IMR-90 (cell line): ENCODE results near the gene MAP2K5. TPM values are rescaled to one million over a fixed set of nuclear protein-coding genes. Genes with fewer than 3 reads are reported as not detected.

Source experiments
- ATAC-seq: fragments of 200-7000 bp; cut with Tn5 transposase; 2 replicates; pipeline ENCODE4 v1.9.1; 2020; ENCODE audit warnings: low read depth, mild to moderate bottlenecking, moderate library complexity
- BruUV-seq: library from RNA; stranded (reverse); fragments of 400-500 nt; replicated peaks from 2 replicates; lab custom pipeline; 2021; lab: Mats Ljungman, UMichigan
- CTCF ChIA-PET: fragments of 300-600 bp; formaldehyde crosslinking; extraction: SDS; loops from one replicate; lab custom pipeline; 2021; ENCODE audit warnings: antibody characterized with exemption; lab: Yijun Ruan, JAX
- POLR2A ChIA-PET: fragments of 300-600 bp; sonication (Branson Sonifier 250); formaldehyde crosslinking; loops from one replicate; lab custom pipeline; 2022; ENCODE audit warnings: antibody characterized with exemption; ENCODE audit not compliant: unreplicated experiment; lab: Charles Lee
- DNase-seq: peaks from one replicate; pipeline ENCODE4 v3.0.0; 2013
- H2AFZ ChIP-seq: replicated peaks from 2 replicates; pipeline ENCODE3; 2013; ENCODE audit warnings: low read length, mild to moderate bottlenecking; ENCODE audit not compliant: poor library complexity
- H2AK5ac ChIP-seq: 2 replicates; pipeline ENCODE4 v1.6.1; 2013; ENCODE audit warnings: low read depth, low read length, inconsistent platforms
- H2AK9ac ChIP-seq: replicated peaks from 2 replicates; pipeline ENCODE3; 2013; ENCODE audit warnings: mild to moderate bottlenecking, low read depth, low read length, moderate library complexity; ENCODE audit not compliant: poor library complexity
- H2BK120ac ChIP-seq: 2 replicates; pipeline ENCODE4 v1.6.1; 2013; ENCODE audit warnings: low read depth, low read length, inconsistent platforms
- H2BK15ac ChIP-seq: 3 replicates; pipeline ENCODE4 v1.6.1; 2013; ENCODE audit warnings: low read depth, low read length, inconsistent platforms
- H2BK20ac ChIP-seq: 2 replicates; pipeline ENCODE4 v1.6.1; 2013; ENCODE audit warnings: low read depth, mild to moderate bottlenecking, inconsistent platforms, low read length, moderate library complexity
- H2BK5ac ChIP-seq: 2 replicates; pipeline ENCODE4 v1.6.1; 2013; ENCODE audit warnings: mild to moderate bottlenecking, low read depth, low read length, inconsistent platforms; ENCODE audit not compliant: poor library complexity, severe bottlenecking
- H3K14ac ChIP-seq: replicated peaks from 2 replicates; pipeline ENCODE4 v1.6.1; 2013; ENCODE audit warnings: low read depth, low read length, inconsistent platforms
- H3K18ac ChIP-seq: 2 replicates; pipeline ENCODE4 v1.6.1; 2013; ENCODE audit warnings: low read depth, low read length, control low read depth
- H3K23ac ChIP-seq: 2 replicates; pipeline ENCODE4 v1.6.1; 2013; ENCODE audit warnings: low read depth, low read length, inconsistent platforms
- H3K27ac ChIP-seq: 2 replicates; pipeline ENCODE4 v1.5.1; 2013; ENCODE audit warnings: mild to moderate bottlenecking, control low read depth, low read length; ENCODE audit not compliant: insufficient read depth
- H3K27me3 ChIP-seq: 2 replicates; pipeline ENCODE4 v1.6.1; 2013; ENCODE audit warnings: low read length; ENCODE audit not compliant: control insufficient read depth, insufficient read depth
- H3K36me3 ChIP-seq: 2 replicates; pipeline ENCODE4 v1.6.1; 2013; ENCODE audit warnings: low read length, mixed read lengths; ENCODE audit not compliant: control insufficient read depth, insufficient read depth
- H3K4ac ChIP-seq: 2 replicates; pipeline ENCODE4 v1.6.1; 2013; ENCODE audit warnings: low read depth, low read length, inconsistent platforms
- H3K4me1 ChIP-seq: 2 replicates; pipeline ENCODE4 v1.6.1; 2013; ENCODE audit warnings: low read length, mixed read lengths; ENCODE audit not compliant: control insufficient read depth, insufficient read depth
- H3K4me2 ChIP-seq: 2 replicates; pipeline ENCODE4 v1.6.1; 2013; ENCODE audit warnings: low read depth, mild to moderate bottlenecking, control low read depth, low read length, moderate library complexity
- H3K4me3 ChIP-seq: 2 replicates; pipeline ENCODE4 v1.5.1; 2013; ENCODE audit warnings: low read depth, mild to moderate bottlenecking, control low read depth, low read length, moderate library complexity; ENCODE audit not compliant: insufficient read depth
- H3K56ac ChIP-seq: 2 replicates; pipeline ENCODE4 v1.6.1; 2013; ENCODE audit warnings: low read length, inconsistent platforms; ENCODE audit not compliant: insufficient read depth; ENCODE audit errors: extremely low read depth
- H3K79me1 ChIP-seq, 2 experiments: 2 replicates each; pipeline ENCODE4 v1.6.1; 2013; ENCODE audit warnings: low read length in 2 of 2, inconsistent platforms in 1 of 2, low read depth in 1 of 2
- H3K9ac ChIP-seq: 2 replicates; pipeline ENCODE4 v1.6.1; 2013; ENCODE audit warnings: low read depth, low read length, control low read depth
- H3K9me1 ChIP-seq: 2 replicates; pipeline ENCODE4 v1.6.1; 2013; ENCODE audit warnings: low read length, inconsistent platforms; ENCODE audit not compliant: insufficient read depth
- H3K9me3 ChIP-seq: 2 replicates; pipeline ENCODE4 v1.6.1; 2013; ENCODE audit warnings: low read length; ENCODE audit not compliant: control insufficient read depth, insufficient read depth
- H4K20me1 ChIP-seq: 2 replicates; pipeline ENCODE4 v1.6.1; 2013; ENCODE audit warnings: low read length, inconsistent platforms; ENCODE audit not compliant: insufficient read depth
- H4K5ac ChIP-seq: 2 replicates; pipeline ENCODE4 v1.6.1; 2013; ENCODE audit warnings: mild to moderate bottlenecking, low read depth, low read length, control low read depth
- H4K8ac ChIP-seq, 2 experiments: 2 replicates each; pipeline ENCODE4 v1.6.1; 2013; ENCODE audit warnings: low read depth in 2 of 2, low read length in 2 of 2, control low read depth in 1 of 2, inconsistent platforms in 1 of 2
- H4K91ac ChIP-seq: 2 replicates; pipeline ENCODE4 v1.6.1; 2013; ENCODE audit warnings: low read depth, low read length, inconsistent platforms; ENCODE audit not compliant: insufficient read depth
- BHLHE40 ChIP-seq: fragments of 150-350 bp; IDR thresholded peaks from 2 replicates; pipeline ENCODE4 v1.6.1; 2016; ENCODE audit warnings: mild to moderate bottlenecking, low read depth, low read length
- CEBPB ChIP-seq: IDR thresholded peaks from 2 replicates; pipeline ENCODE4 v1.6.1; 2012; ENCODE audit warnings: low read depth, low read length, improper control_type of control experiment
- CHD1 ChIP-seq: IDR thresholded peaks from 2 replicates; pipeline ENCODE4 v1.6.1; 2012; ENCODE audit warnings: low read depth, low read length, improper control_type of control experiment
- CTCF ChIP-seq: conservative IDR thresholded peaks from 2 replicates; pipeline ENCODE4 v1.5.1; 2012; ENCODE audit warnings: mild to moderate bottlenecking, low read depth, low read length, improper control_type of control experiment
- ELK1 ChIP-seq: fragments of 150-350 bp; IDR thresholded peaks from 2 replicates; pipeline ENCODE4 v1.6.1; 2016; ENCODE audit warnings: low read depth, mild to moderate bottlenecking, low read length, moderate library complexity, borderline replicate concordance
- FOS ChIP-seq: fragments of 150-350 bp; IDR thresholded peaks from 2 replicates; pipeline ENCODE4 v1.6.1; 2016; ENCODE audit warnings: low read depth, low read length
- MAFK ChIP-seq: IDR thresholded peaks from 2 replicates; pipeline ENCODE4 v1.6.1; 2012; ENCODE audit warnings: low read depth, low read length, improper control_type of control experiment
- MAZ ChIP-seq: IDR thresholded peaks from 2 replicates; pipeline ENCODE4 v1.6.1; 2012; ENCODE audit warnings: low read depth, mild to moderate bottlenecking, low read length, improper control_type of control experiment, moderate library complexity, borderline replicate concordance
- MXI1 ChIP-seq: IDR thresholded peaks from 2 replicates; pipeline ENCODE4 v1.6.1; 2012; ENCODE audit warnings: low read depth, mild to moderate bottlenecking, low read length, moderate library complexity, borderline replicate concordance
- NFE2L2 ChIP-seq: fragments of 150-350 bp; IDR thresholded peaks from 2 replicates; pipeline ENCODE4 v1.6.1; 2016; ENCODE audit warnings: low read depth, mild to moderate bottlenecking, low read length
- POLR2A ChIP-seq: IDR thresholded peaks from 2 replicates; pipeline ENCODE4 v1.6.1; 2012; ENCODE audit warnings: mild to moderate bottlenecking, low read depth, low read length
- RAD21 ChIP-seq: IDR thresholded peaks from 2 replicates; pipeline ENCODE4 v1.6.1; 2012; ENCODE audit warnings: low read length, improper control_type of control experiment
- RCOR1 ChIP-seq: IDR thresholded peaks from 2 replicates; pipeline ENCODE4 v1.6.1; 2012; ENCODE audit warnings: mild to moderate bottlenecking, low read length, improper control_type of control experiment; ENCODE audit not compliant: insufficient replicate concordance
- RFX5 ChIP-seq: IDR thresholded peaks from 2 replicates; pipeline ENCODE4 v1.8.0; 2012; ENCODE audit warnings: low read depth, mild to moderate bottlenecking, low read length, moderate library complexity
- SMC3 ChIP-seq: fragments of 150-350 bp; IDR thresholded peaks from 2 replicates; pipeline ENCODE4 v1.6.1; 2016; ENCODE audit warnings: low read depth, mild to moderate bottlenecking, antibody characterized with exemption, low read length, moderate library complexity
- USF2 ChIP-seq: fragments of 150-350 bp; IDR thresholded peaks from 2 replicates; pipeline ENCODE4 v1.6.1; 2017; ENCODE audit warnings: mild to moderate bottlenecking, antibody characterized with exemption, low read length, low read depth
- WGBS, 2 experiments: methylation state at CpG; one replicate each; pipeline versions ENCODE4 v1.1.5 to v1.1.7; 2013; ENCODE audit warnings: missing lambda C conversion rate in 2 of 2; ENCODE audit not compliant: insufficient read length in 1 of 2; ENCODE audit errors: extremely low coverage in 2 of 2; 5-methylcytosine and 5-hydroxymethylcytosine counted together
- dilution Hi-C: fragments of 300-500 bp; cut with HindIII; formaldehyde crosslinking; loops from one replicate; pipeline ENCODE4 v1.14.3; 2018; ENCODE audit warnings: low sequenced_read_pairs; ENCODE audit not compliant: unreplicated experiment
- in situ Hi-C: fragments of 300-500 bp; cut with MboI; formaldehyde crosslinking; loops from 3 replicates; pipeline ENCODE4 v1.14.3; 2019; ENCODE audit warnings: low sequenced_read_pairs, inconsistent platforms, mixed read lengths
- intact Hi-C: fragments of 100-400 bp; cut with micrococcal nuclease; formaldehyde crosslinking; loops from 2 replicates; pipeline ENCODE4 v1.10.0; 2022
- polyA plus RNA-seq, 3 experiments: library from polyadenylated mRNA; depleted of rRNA; stranded (reverse); fragments of >200 nt; gene quantifications; 2 replicates each; pipeline ENCODE4 v1.2.3, GENCODE V29; 2012; ENCODE audit warnings: low replicate concordance in 1 of 3
- total RNA-seq: library from RNA; depleted of rRNA; stranded (reverse); fragments of >200 nt; gene quantifications from 2 replicates; pipeline ENCODE4 v1.2.3, GENCODE V29; 2012

The MAP2K5 gene
- total and polyA plus RNA-seq, 2 of the 4 experiments (the other 2 are of a cell fraction): 1.6 to 6.1 TPM

- H3K9ac ChIP-seq: no peak overlapping the region
- no peak for ATAC-seq
- no peak overlapping the region for H4K91ac ChIP-seq
- no peak overlapping the region for H2BK120ac ChIP-seq
- dilution Hi-C loops (no loop called here), in situ Hi-C loops (no loop called here), intact Hi-C loops (no loop called here)
- H3K27me3 ChIP-seq: peaks cover 94% of the 10 kb centered on the region
- H3K4me2 ChIP-seq: no peak overlapping the region
- H4K20me1 ChIP-seq: peaks cover 20% of the 10 kb centered on the region
- H2AK9ac ChIP-seq: no peak overlapping the region
- no peak overlapping the region for H2BK20ac ChIP-seq
- peaks cover 3% of the 10 kb centered on the region; the same call in 1 of the 2 replicates for H3K4me1 ChIP-seq
- DNase-seq: no peak
- ChIA-PET POLR2A (no interaction called here), CTCF (no interaction called here)
- no peak overlapping the region for H2AK5ac ChIP-seq
- no peak overlapping the region for H2BK5ac ChIP-seq
- no TSS peak for BruUV-seq
- 3% methylated on average over 46 of the region's 91 CpGs; no CpG with 5 or more reads in 1 of the 2 experiments for WGBS, 2 experiments
- no peak overlapping the region for H3K18ac ChIP-seq
- H2AFZ ChIP-seq: no peak overlapping the region
- H4K8ac ChIP-seq: no peak overlapping the region
- no peak overlapping the region for H3K14ac ChIP-seq
- H3K4me3 ChIP-seq: no peak overlapping the region
- H3K9me1 ChIP-seq: no peaks in the 10 kb centered on the region; the same call in 1 of the 2 replicates
- H4K5ac ChIP-seq: no peak overlapping the region
- no peaks in the 10 kb centered on the region for H3K79me1 ChIP-seq
- no peak overlapping the region for H3K27ac ChIP-seq
- H3K9me3 ChIP-seq: peaks cover 13% of the 10 kb centered on the region
- H3K23ac ChIP-seq: no peak overlapping the region
- no peaks in the 10 kb centered on the region for H3K36me3 ChIP-seq
- TF ChIP-seq ELK1: no peak
- no peak for TF ChIP-seq CTCF
- no peak for TF ChIP-seq MAZ
- TF ChIP-seq RAD21: no peak
- TF ChIP-seq RCOR1: no peak
- TF ChIP-seq FOS: no peak
- TF ChIP-seq NFE2L2: no peak
- TF ChIP-seq BHLHE40: no peak
- no peak for TF ChIP-seq MAFK
- TF ChIP-seq RFX5: no peak
- TF ChIP-seq USF2: no peak
- no peak for TF ChIP-seq SMC3
- TF ChIP-seq POLR2A: no peak
- TF ChIP-seq MXI1: no peak
- no peak for TF ChIP-seq CHD1
- TF ChIP-seq CEBPB: no peak
- H3K56ac ChIP-seq: no peak overlapping the region
- H3K4ac ChIP-seq: no peak overlapping the region
- H2BK15ac ChIP-seq: no peak overlapping the region
Observed at GRCh38 chr15:67827562-67828277, 285.2 kb downstream of the MAP2K5 start.
